HG03342 (cell line): ENCODE data around the gene ROM1.
"Not testable (repeated sequence)": the region's sequence is repeated elsewhere in the genome, so short reads cannot be mapped to it uniquely, and the experiment has no call there.

Experiments
- ATAC-seq: cut with Tn5 transposase; IDR thresholded peaks from one replicate; pipeline ENCODE4 v1.9.1; 2021; ENCODE audit warnings: mild to moderate bottlenecking, moderate library complexity; ENCODE audit not compliant: unreplicated experiment

The ROM1 gene

GRCh38 chr11:62612366-62613290, at the start of gene ROM1, which contains the start of gene EML3:
Gene ROM1 (plus strand): TSS chr11:62613257. CDS start chr11:62613282, 25 bp downstream.
Gene EML3 (minus strand): TSS chr11:62612775. CDS start chr11:62612457, 318 bp downstream.
- ATAC-seq, result peak; percentile 71

- ATAC-seq, result no peak
Measured at GRCh38 chr11:62565100-62565802, 47.8 kb upstream of the ROM1 start.

- no peak for ATAC-seq
Measured at GRCh38 chr11:62566247-62566646, 46.8 kb upstream of the ROM1 start.

- ATAC-seq, result no peak
Measured at GRCh38 chr11:62567018-62567633, 45.9 kb upstream of the ROM1 start.

GRCh38 chr11:62569611-62570010, 43.4 kb upstream of the ROM1 start:
- ATAC-seq, result no peak

- not testable (repeated sequence) for ATAC-seq
Measured at GRCh38 chr11:62570903-62571302, 42.2 kb upstream of the ROM1 start.

- not testable (repeated sequence) for ATAC-seq
Measured at GRCh38 chr11:62571493-62571892, 41.6 kb upstream of the ROM1 start.

GRCh38 chr11:62572431-62572830, 40.6 kb upstream of the ROM1 start:
- ATAC-seq, result no peak

- ATAC-seq, result peak; percentile 2
Measured at GRCh38 chr11:62573006-62573591, 40.0 kb upstream of the ROM1 start.

GRCh38 chr11:62573592-62574362, 39.3 kb upstream of the ROM1 start, which contains the start of gene EEF1G:
Gene EEF1G (minus strand): TSS chr11:62573891. CDS start chr11:62573842, 49 bp downstream.
- ATAC-seq, result peak; percentile 79

- ATAC-seq, result peak; percentile 9
Measured at GRCh38 chr11:62574363-62575071, 38.5 kb upstream of the ROM1 start.

- no peak for ATAC-seq
Measured at GRCh38 chr11:62575156-62575555, 37.9 kb upstream of the ROM1 start.

GRCh38 chr11:62575837-62576236, 37.2 kb upstream of the ROM1 start:
- ATAC-seq, result no peak

GRCh38 chr11:62577046-62577714, 35.9 kb upstream of the ROM1 start:
- ATAC-seq, result no peak

- no peak for ATAC-seq
Measured at GRCh38 chr11:62578541-62578940, 34.5 kb upstream of the ROM1 start.

GRCh38 chr11:62579252-62579651, 33.8 kb upstream of the ROM1 start:
- ATAC-seq, result no peak

- ATAC-seq, result no peak
Measured at GRCh38 chr11:62580959-62581715, 31.9 kb upstream of the ROM1 start.

- ATAC-seq, result not testable (repeated sequence)
Measured at GRCh38 chr11:62581735-62582134, 31.3 kb upstream of the ROM1 start.
